GDM1 (cell line): Measurements from ENCODE around the gene STARD13.
"Not testable (repeated sequence)": the region's sequence is repeated elsewhere in the genome, so short reads cannot be mapped to it uniquely, and the experiment has no call there.

Source experiments
- DNase-seq: peaks from one replicate; lab custom pipeline; 2025; lab: John Stamatoyannopoulos, UW

STARD13 gene

GRCh38 chr13:33178209-33178840 is 107.2 kb downstream of the STARD13 start:
- no peak for DNase-seq

- DNase-seq, result not testable (repeated sequence)
These were observed 108.0 kb downstream of the STARD13 start for GRCh38 chr13:33177340-33178208.

- DNase-seq, result no peak
These were observed 109.0 kb downstream of the STARD13 start for GRCh38 chr13:33176526-33176925.

GRCh38 chr13:33175991-33176390 is 109.6 kb downstream of the STARD13 start:
- no peak for DNase-seq

DNA sequence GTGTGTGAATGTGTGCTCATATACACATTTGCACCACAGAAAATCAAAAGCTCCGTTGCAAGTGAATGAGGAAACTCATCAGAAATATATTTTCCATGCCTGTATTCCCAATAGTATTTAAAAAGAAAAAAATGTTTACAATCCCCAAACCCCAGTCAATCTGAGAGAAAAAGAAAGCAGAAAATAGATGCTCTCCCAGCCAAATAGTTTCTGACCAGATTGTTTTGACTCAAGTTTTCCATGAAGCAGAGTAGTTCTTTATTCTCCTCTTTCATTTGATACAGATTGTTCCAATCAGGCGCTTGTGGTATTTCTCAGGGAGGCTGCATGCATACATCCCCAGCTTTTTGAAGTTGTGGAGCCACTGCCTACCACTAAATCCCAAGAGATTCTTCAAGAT is 110.6 kb downstream of the STARD13 start:
- DNase-seq, result no peak

DNA sequence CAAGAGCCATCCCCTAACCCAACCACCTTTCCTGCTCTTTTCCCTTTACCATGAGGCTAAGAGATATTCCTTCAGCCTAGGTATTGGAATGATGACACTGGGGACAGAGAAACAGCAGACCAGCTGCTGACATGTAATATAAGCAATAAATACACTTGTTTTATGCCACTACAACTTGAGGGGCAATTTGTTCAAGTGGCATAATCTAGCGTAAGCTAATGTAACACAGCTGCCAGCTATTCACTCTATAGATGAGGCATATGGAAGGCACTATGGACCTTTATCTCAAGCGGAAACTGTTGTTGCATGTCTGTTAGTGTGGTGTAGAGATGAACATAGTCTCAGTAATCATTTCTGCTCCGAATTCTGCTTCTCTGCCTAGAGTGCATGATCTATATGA is 111.1 kb downstream of the STARD13 start:
- DNase-seq, result no peak

DNA sequence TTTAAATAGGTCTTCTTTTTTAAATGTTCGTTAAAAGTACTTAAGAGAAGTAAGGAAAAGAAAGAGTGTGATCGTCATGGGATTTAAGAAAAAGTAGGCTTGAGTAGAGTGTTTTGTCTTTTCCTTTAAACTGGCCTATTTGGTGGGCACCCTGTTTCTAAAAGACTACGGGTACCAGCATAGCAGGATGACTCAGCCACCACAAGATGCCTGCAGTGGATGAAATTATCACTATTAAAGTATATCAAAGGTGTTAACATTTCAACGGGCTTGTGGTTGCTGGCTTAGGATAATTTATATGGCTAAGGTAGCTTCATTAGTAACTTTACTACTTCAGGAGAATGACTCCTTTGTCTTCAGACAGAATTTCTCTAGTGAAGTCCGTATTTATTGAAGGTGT is 112.6 kb downstream of the STARD13 start:
- no peak for DNase-seq

DNA sequence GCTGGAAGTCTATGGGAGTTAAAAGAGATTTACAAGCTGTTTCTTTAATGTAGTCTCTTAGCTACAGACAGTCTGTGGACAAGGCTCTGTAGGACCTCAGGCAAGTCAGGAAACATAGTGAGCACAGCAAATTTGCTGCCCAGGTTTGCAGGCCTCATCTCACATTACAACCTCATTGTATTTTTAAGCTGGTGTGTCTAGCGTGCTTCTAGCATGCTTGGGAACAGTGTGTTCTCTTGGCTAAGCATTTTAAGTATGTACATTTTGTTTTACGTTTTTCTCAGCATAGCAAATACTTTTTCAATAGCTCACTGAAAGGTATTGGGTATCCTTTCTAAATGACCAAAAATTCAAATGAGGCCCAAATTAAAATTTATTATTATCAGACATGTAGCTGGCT is 113.2 kb downstream of the STARD13 start:
- DNase-seq, result no peak

- no peak for DNase-seq
These were observed 116.1 kb downstream of the STARD13 start for GRCh38 chr13:33169273-33169980.

GRCh38 chr13:33168321-33168960 is 117.1 kb downstream of the STARD13 start:
- DNase-seq, result no peak

DNA sequence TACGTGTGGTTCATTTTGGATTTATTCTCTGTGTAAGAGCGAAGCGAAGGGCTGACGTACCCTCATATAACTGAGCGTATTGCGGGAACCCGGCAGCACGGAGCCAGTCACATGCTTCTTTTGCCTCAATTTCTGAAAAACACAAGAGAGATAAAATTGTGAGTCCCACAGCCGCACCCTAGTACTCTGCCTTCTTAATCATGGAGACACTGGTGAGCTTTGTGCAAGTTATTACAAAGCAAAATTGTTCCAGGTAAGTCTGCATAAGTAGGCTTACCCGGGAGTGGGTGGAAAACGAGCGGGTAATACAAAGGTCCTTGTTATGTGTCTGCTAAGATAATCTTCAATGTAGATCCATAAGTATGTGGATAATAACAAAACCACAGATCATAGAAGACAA is 118.1 kb downstream of the STARD13 start:
- no peak for DNase-seq

DNA sequence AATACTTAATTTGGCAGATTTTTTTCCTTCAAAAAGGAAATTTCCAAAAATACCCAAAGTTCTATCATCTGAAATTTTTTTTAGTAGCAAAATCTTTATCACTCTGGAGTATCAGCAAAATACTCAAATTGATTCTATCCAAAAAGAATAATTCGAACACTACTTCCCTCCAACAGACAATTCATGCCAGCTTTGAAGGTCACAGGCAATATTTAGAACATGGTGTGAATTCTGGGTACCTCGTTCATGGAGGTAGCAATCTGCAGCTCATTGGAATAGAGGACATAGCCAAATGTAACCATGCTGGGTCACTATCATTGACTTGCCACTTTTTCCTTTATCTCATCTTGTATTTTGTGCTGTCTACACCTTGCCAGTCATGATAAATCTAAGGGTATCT is 119.8 kb downstream of the STARD13 start:
- no peak for DNase-seq

DNA sequence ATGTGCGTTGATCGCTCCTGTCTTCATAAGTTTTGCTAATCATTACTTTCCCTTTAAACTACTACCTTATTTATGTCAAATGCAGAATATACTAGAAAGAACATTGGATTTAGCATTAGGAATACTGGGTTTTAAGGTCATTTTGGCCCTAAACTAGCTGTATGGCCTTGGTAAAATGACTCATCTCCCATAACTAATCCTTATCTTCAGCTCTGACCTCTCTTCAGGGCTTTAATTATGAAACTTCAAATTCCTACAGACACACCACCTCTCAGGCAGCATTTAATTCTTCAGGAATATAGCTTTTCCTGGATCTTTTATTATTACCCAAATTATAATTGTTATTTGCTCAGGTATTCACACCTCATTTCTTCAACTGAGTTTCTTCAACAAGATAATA is 121.2 kb downstream of the STARD13 start:
- DNase-seq, result no peak

DNA sequence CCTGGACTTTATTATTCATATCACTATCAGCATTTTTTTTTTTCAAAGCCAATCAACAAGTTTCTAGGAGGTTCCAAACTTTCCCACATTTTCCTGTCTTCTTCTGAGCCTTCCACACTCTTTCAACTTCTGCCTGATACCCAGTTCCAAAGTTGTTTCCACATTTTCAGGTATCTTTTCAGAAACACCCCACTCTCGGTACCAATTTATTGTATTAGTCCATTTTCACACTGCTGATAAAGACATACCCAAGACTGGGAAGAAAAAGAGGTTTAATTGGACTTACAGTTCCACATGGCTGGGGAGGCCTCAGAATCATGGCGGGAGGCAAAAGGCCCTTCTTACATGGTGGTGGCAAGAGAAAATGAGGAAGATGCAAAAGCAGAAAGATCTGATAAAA is 122.8 kb downstream of the STARD13 start:
- DNase-seq, result not testable (repeated sequence)

- DNase-seq, result no peak
These were observed 126.7 kb downstream of the STARD13 start for GRCh38 chr13:33158816-33159215.

DNA sequence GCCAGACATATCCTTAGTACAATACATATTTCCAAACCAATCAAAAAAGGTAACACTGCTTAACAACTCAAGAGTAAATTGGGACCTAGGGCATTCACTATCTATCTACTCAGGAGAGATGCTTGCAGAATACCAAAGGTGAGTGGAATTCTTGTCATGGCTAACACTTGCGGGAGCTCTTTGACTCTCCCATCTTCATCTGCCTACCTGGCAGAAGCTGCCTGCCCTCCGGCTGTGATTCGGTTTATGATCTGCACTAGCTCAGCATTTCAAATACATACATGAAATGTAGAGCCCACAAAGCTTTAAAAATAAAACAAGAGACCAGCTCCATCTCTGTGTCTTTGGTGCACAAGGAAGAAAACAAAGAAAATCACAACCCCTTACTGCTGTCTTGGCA is 127.3 kb downstream of the STARD13 start:
- no peak for DNase-seq

GRCh38 chr13:33154911-33155310 is 130.6 kb downstream of the STARD13 start:
- no peak for DNase-seq

- DNase-seq, result no peak
These were observed 131.8 kb downstream of the STARD13 start for GRCh38 chr13:33153421-33154404.

GRCh38 chr13:33152389-33152788 is 133.2 kb downstream of the STARD13 start:
- DNase-seq, result no peak

- DNase-seq, result no peak
These were observed 134.9 kb downstream of the STARD13 start for GRCh38 chr13:33150662-33151061.

- no peak for DNase-seq
These were observed 135.4 kb downstream of the STARD13 start for GRCh38 chr13:33150126-33150525.
